GM21367 (cell line): ENCODE measurements around the gene C19orf47.
"Not testable (repeated sequence)": the region's sequence is repeated elsewhere in the genome, so short reads cannot be mapped to it uniquely, and the experiment has no call there.

ENCODE experiments used
- ATAC-seq: cut with Tn5 transposase; IDR thresholded peaks from one replicate; pipeline ENCODE4 v1.9.1; 2021; ENCODE audit not compliant: unreplicated experiment

C19orf47 gene

GRCh38 chr19:40377876-40378385 lies 29.7 kb upstream of the C19orf47 start:
- ATAC-seq = no peak

- ATAC-seq = no peak
Observed at GRCh38 chr19:40376286-40376862, 28.2 kb upstream of the C19orf47 start.

GRCh38 chr19:40374084-40374483 lies 25.9 kb upstream of the C19orf47 start:
- ATAC-seq = no peak

- ATAC-seq = no peak
Observed at GRCh38 chr19:40371802-40372122, 23.6 kb upstream of the C19orf47 start.

DNA sequence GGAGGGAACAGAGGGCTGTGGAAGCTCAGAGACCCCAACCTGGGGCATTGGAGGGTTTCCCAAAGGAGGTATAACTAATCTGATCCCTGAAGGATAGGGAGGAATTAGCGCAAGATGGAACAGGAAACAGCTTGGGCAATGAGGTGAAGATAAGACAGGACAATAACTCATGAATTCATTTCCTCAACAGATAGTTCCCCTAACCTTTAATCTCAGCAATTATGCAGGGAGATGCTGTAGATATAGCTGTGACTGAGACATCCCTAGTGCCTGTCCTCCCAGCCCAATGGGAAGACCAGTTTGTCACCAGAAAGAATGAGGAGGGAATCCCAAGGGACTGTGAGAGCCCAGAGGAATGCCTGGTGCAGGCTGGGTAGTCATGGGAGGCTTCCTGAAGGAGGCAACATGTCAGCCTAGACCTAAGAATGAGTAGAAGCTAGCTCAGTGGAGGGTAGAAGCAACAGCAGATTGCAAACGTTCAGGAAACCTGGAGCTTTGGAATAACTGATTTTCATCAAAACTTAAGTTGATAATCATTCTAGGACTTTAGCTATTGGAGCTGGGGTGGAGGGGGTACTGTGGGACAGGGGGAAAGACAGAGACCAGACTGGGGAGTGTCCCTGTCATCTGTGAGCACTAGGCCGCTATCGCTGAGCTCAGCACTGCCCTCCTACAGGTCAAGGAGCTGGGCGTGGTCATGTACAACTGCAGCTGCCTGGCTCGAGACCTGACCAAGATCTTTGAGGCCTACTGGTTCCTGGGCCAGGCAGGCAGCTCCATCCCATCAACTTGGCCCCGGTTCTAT lies 23.0 kb upstream of the C19orf47 start:
- ATAC-seq = no peak

GRCh38 chr19:40370253-40370652 lies 22.1 kb upstream of the C19orf47 start:
- ATAC-seq = not testable (repeated sequence)

DNA sequence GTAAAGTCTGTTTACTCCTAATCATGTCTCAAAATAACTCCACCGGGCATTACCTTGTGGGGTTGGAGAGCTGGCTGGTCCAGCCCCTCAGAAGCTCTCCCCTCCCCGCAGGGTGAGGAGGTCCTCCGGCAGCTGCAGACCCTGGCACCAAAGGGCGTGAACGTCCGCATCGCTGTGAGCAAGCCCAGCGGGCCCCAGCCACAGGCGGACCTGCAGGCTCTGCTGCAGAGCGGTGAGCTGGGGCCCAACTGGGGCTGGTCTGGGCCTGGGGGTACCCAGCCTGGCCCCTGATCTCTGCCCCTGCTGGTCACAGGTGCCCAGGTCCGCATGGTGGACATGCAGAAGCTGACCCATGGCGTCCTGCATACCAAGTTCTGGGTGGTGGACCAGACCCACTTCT lies 21.6 kb upstream of the C19orf47 start:
- ATAC-seq = no peak

DNA sequence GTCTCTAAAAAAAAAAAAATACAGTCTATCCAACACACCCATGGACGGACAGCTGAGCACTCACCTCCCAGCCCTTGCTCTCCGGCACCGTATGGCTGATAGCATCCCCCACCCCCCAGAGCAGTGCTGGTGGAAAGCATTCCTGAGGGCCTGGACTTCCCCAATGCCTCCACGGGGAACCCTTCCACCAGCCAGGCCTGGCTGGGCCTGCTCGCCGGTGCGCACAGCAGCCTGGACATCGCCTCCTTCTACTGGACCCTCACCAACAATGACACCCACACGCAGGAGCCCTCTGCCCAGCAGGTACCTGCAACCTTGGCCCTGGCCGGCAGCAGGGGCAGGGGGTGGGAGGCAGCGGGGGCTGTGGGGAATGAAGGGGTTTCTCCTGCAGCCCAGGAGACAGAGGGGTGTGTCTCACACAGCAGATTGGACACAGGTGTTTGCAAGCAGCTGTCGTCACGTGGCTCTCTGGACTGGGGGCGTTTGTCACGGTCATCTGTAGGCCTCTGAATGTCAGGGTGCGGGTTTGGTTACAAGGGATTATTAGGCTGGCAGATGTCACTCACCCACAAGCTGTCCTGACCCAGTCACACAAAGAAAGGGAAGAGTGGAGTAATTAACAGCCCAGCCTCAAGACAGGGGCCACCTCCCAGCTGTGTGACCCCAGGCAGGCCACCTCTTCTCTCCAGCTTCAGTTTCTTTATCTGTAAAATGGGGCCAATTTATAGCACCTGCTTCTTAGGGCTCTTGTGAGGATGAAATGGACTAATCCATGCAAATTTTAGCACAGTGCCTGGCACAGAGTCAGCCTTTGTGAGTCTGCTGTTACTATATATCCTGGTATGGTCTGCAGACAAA lies 19.6 kb upstream of the C19orf47 start:
- no peak for ATAC-seq

DNA sequence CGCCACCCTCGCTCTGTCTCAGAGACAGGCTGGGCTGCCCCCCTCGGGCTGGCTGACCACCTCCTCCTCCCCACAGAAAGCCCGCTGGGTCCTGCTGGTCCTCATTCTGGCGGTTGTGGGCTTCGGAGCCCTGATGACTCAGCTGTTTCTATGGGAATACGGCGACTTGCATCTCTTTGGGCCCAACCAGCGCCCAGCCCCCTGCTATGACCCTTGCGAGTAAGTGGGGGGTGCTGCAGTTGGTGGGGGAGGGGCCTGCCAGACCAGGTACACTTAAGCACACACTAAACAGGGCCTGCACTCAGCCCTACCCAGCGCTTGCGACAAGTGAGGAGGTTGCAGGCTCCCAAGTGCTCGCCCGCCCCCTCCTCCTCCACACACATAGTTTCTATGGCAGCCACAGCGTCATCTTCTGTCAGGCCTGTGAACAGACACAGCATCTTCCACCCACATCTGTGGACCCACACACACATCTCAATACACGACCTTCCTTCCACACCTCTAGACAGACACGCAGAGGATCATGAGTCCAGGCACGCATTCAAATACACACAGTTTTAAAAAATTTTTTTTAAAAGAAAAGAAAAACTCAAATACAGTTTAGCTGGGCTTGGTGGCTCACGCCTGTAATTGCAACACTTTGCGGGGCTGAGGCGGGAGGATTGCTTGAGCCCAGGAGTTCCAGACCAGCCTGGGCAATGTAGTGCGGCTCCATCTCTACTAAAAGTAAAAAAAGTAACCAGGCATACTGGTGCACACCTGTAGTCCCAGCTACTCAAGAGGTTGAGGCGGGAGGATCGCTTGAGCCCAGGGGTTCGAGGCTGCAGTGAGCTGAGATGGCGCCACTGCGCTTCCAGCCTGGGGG lies 18.7 kb upstream of the C19orf47 start:
- ATAC-seq = no peak

DNA sequence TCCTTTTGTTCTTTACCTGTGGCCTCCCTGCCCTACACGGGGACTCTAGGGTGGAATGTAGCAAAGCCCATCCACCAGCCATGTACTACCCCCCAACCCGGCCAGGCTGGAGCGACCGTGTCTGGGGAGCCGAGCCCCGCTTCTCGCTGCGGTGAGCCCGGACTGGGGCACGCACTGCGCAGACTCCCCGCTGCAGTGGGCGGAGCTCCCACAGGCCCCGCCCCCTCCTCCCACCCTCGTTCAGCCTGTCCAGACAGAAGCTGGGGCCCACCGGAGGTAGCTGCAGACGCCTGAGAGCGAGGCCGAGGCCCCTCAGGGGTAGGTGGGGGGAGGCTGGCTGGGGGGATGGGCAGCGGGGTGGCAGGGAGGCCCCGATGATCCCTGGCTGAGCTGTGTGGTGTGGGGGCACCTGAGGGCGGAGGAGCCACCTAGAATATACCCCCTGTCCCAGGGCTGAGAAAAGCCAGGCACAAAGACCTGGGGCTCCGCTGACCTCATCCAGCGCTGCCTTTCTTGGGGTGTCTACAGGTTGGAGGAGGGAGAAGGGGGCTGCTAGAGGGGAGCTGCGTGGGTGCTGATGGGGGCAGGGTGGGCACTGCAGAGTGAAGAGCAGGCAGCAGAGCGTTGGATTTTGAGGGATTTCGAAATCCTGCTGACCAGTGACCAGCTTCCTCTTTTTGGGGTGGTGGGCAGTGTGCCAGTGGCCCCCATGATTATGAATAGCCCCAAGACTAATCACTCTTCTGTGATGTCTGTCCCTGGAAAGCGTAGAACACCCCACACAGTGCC lies 17.6 kb upstream of the C19orf47 start:
- no peak for ATAC-seq

DNA sequence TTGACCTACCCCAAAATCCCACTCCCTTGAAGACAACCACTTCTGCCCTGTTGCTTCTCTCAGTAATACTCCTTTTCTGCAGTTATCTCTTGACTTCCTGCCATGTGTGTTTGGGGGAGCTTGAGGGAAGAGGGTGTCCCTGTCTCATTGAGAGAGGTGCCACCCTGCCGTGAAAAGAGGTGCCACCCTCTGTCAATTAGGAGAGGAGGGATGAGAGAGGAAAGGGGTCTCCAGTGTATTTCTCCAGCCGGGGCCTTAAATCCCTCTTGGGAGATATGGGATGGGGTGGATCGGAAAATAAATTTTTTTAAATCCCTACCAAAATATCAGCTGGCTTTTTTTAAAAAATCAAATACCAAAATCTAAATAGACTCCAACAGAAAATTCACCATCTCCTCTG lies 16.8 kb upstream of the C19orf47 start:
- no peak for ATAC-seq

DNA sequence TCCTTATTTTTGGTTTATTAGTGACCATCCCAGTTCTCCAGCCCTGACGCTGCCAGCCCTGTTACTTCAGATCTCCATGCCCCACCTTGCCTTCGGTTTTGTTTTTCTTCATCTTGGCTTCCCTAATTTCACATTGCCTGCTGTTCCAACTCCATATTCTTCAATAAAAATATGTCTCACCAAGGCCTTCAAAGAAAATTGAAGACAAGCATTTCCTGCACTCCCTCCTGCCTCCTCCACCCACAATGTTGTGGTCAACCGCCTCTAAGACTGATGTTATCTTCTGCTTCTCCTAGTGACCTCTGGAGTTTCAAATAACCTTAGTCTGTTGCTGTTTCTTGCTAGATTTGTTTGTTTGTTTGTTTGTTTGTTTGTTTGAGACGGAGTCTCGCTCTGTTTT lies 14.9 kb upstream of the C19orf47 start:
- no peak for ATAC-seq

DNA sequence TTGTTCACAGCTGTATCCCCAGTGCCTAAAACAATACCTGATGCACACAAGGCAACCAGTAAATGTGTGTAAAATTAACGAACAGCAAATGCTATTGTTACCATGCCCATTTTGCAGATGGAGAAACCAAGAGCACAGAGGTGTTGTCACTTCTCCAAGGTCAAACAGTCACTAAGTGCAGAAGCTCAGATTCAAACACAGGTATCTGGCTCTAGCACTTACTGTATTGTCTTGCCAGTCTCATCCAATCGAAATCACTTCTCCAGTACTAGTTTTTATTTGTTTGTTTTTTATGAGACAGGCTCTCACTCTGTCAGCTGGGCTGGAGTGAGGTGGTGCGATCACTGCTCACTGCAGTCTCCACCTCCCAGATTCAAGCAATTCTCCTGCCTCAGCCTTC lies 14.0 kb upstream of the C19orf47 start:
- no peak for ATAC-seq

DNA sequence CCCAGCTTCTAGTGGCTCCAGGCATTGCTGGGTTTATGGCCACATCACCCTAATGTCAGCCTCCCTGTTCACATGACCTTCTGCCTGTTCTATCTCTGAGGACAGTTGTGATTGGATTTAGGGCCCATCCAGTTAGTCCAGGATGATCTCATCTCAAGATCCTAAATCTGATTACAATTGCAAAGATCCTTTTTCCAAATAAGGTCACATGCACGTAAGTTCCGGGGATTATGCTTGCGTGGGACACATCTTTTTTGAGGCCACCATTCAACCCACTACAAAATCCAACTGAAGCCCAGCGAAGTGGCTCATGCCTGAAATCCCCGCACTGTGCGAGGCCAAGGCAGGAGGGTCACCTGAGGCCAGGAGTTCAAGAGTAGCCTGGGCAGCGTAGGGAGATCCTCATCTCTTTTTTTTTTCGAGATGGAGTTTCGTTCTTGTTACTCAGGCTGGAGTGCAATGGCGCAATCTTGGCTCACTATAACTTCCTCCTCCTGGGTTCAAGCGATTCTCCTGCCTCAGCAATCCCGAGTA lies 12.6 kb upstream of the C19orf47 start:
- ATAC-seq = no peak

DNA sequence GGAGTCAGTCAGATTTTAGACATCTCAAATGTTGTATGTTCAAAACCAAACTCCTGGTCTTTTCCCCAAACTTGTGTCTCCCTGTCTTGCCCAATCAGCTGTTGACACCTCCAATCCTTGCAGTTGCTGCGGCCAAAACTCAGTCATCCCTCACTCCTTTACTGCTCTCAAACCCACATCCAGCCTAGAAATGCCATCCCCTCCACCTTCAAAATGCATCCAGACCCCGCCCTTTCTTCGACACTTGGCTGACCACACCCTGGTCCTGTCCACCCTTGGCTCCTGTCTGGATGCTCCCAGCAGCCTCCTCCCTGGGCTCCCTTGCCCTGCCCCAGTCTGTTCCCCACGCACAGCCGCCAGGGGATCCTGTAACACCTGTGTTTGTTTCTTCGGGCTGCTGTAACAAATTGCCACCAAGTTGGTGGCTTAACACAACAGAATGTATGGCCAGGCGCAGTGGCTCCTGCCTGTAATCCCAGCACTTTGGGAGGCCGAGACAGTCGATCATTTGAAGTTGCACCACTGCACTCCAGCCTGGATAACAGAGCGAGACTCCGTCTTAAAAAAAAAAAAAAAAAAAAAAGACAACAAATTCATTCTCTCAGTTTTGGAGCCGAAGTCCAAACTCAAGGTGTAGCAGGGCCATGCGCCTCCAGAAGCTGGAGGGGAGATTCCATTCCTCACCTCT lies 12.0 kb upstream of the C19orf47 start:
- ATAC-seq = no peak

DNA sequence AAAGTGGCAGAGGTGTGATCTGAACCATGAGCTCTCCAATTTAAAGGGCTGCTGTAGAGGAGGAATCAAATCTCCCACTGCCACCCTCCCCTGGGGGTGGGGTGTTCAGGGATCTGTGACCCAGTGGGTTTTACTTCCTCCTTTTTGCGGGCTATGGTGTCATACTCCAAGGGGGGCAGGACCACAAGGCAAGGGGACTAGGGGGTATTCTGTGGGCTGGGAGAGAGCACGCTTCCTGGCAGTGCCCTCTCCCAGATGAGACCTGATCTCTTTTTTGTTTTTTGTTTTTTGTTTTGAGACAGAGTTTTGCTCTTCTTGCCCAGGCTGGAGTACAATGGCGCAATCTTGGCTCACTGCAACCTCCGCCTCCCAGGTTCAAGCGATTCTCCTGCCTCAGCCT lies 10.6 kb upstream of the C19orf47 start:
- no peak for ATAC-seq

- ATAC-seq = no peak
Observed at GRCh38 chr19:40357640-40358039, 9.4 kb upstream of the C19orf47 start.

DNA sequence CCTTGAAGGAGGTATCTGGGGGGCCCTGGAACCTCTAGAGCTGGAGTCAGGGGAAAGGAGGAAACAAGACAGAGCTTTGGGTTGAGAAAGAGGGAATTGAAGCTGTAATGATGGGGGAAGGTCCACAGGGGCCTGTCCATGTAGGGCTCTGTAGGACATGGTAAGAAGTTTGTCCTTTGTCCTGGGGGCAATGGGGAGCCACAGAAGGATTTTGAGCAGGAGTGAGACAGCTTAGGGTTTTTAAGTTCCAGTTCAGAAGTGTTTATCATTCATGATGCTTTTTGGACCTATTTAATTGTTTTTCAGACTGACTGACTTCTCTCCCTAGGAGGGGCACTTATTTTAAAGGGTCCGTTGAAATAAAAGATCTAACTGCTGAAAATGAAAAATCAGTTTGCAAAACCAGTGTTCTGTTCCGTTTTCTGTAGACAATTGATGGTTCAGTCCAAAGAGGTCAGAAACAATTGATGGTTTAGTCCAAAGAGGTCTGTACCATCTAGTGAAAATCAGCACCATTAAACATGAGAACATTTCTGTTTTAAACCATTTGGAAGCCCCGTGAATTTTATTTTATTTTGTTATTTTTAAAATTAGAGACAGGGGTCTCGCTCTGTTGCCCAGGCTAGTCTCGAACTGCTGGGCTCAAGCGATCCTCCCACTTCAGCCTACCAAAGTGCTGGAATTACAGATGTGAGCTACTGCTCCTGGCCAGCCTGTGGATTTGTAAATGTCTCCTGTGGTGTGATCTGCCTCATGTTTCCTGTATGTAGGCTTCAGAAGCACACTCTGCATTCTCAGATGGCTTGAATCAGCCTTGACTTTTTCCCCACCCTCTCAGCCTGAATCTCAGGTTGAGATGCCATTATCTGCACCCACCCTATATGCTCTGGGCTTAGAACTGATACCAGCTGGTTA lies 8.7 kb upstream of the C19orf47 start:
- no peak for ATAC-seq
